OCI-LY7 (cell line): ENCODE results near the gene ZNF776.

Experiments
- EZH2phosphoT487 ChIP-seq: fragments of 200-600 bp; sonication (generic); IDR thresholded peaks from 2 replicates; pipeline ENCODE4 v1.6.1; 2018; ENCODE audit warnings: low read depth, borderline replicate concordance, mild to moderate bottlenecking, mixed run types, antibody characterized with exemption, low read length, moderate library complexity, mixed read lengths
- TF ChIP-seq, protein P1 (sequence below): fragments of 200-600 bp; sonication (generic); conservative IDR thresholded peaks from 2 replicates; pipeline ENCODE4 v1.5.1; 2014; ENCODE audit warnings: mild to moderate bottlenecking, antibody characterized with exemption, low read length, moderate library complexity, mixed read lengths

DNA sequence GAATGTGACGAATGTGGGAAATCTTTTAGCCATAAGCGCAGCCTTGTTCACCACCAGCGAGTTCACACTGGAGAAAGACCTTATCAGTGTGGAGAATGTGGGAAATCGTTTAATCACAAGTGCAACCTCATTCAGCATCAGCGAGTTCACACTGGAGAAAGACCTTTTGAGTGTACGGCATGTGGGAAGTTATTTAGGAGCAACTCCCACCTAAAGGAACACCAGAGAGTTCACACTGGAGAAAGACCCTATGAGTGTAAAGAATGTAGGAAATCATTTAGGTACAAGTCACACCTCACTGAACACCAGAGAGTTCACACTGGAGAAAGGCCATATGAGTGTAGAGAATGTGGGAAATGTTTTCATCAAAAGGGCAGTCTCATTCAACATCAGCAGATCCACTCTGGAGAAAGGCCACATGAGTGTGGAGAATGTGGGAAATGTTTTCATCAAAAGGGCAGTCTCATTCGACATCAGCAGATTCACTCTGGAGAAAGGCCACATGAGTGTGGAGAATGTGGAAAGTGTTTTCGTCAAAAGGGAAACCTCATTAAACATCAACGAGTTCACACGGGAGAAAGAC lies 7.6 kb downstream of the ZNF776 start:
- TF ChIP-seq, protein P1, sequence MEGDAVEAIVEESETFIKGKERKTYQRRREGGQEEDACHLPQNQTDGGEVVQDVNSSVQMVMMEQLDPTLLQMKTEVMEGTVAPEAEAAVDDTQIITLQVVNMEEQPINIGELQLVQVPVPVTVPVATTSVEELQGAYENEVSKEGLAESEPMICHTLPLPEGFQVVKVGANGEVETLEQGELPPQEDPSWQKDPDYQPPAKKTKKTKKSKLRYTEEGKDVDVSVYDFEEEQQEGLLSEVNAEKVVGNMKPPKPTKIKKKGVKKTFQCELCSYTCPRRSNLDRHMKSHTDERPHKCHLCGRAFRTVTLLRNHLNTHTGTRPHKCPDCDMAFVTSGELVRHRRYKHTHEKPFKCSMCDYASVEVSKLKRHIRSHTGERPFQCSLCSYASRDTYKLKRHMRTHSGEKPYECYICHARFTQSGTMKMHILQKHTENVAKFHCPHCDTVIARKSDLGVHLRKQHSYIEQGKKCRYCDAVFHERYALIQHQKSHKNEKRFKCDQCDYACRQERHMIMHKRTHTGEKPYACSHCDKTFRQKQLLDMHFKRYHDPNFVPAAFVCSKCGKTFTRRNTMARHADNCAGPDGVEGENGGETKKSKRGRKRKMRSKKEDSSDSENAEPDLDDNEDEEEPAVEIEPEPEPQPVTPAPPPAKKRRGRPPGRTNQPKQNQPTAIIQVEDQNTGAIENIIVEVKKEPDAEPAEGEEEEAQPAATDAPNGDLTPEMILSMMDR: no peak
- no peak for TF ChIP-seq EZH2phosphoT487
